Activated naive CD4-positive, alpha-beta T cell (primary cell): Measurements from ENCODE around the gene OTC.

Experiments
- DNase-seq, 4 experiments: peaks; one replicate each; lab custom pipeline; 2025; lab: John Stamatoyannopoulos, UW

Gene OTC

GRCh38 chrX:38468563-38469157 lies 116.3 kb downstream of the OTC start:
- DNase-seq: no peak
